ENCODE results near the gene OR13C8. TPM values are rescaled to one million over a fixed set of nuclear protein-coding genes. Genes with fewer than 3 reads are reported as not detected.
A peak's percentile ranks its signal among the peaks of the same experiment; 100 is the strongest.

The OR13C8 gene
- total and polyA plus RNA-seq, 2 experiments from 2014 or later = not detected

- H3K27me3 Mint-ChIP-seq (ENCODE audit: insufficient read depth, low read depth, poor library complexity) = no peaks in the 10 kb centered on the region
- H3K27ac Mint-ChIP-seq = peak overlapping the region; percentile 88; the same call in 1 of the 2 replicates
- ATAC-seq (peak; percentile 35; the same call in 1 of the 3 replicates), DNase-seq (ENCODE audit: low spot score) (peak; percentile 25)
- H3F3A ChIP-seq (replicated peaks; ENCODE audit: low read depth) = no peaks in the 10 kb centered on the region
- H3K27me3 ChIP-seq (ENCODE audit: insufficient read depth) = no peaks in the 10 kb centered on the region
- H3K4me3 ChIP-seq = no peak overlapping the region
- no peaks in the 10 kb centered on the region for H3K9me2 ChIP-seq (ENCODE audit: insufficient read depth)
- no peaks in the 10 kb centered on the region for H4K20me1 ChIP-seq (replicated peaks; ENCODE audit: insufficient read depth)
- H3K4me2 ChIP-seq = no peak overlapping the region
- H3K9me3 Mint-ChIP-seq = peaks cover 16% of the 10 kb centered on the region; the same call in 1 of the 3 replicates
- H3K36me3 Mint-ChIP-seq (ENCODE audit: low read depth) = no peaks in the 10 kb centered on the region
- TF ChIP-seq JUNB (IDR thresholded peaks at IDR 0.05; ENCODE audit: unreplicated experiment) = no peak
- TF ChIP-seq NANOG (IDR thresholded peaks at IDR 0.05; ENCODE audit: borderline replicate concordance) = no peak
- no peak for TF ChIP-seq ETS1 (IDR thresholded peaks at IDR 0.05)
- TF ChIP-seq ZNF331 (CRISPR knock-in tag; IDR thresholded peaks at IDR 0.05; ENCODE audit: low read depth) = no peak
- peak overlapping the region; percentile 70; the same call in 1 of the 2 replicates for H2AFZ ChIP-seq
- H3K36me3 ChIP-seq (ENCODE audit: insufficient read depth) = no peaks in the 10 kb centered on the region
- H3K4me1 Mint-ChIP-seq = 0 out of 3 replicates have a peak, but pooled peaks cover 3% of the 10 kb centered on the region
- no peaks in the 10 kb centered on the region for H3K79me2 ChIP-seq (replicated peaks; ENCODE audit: insufficient read depth)
- H3K4me1 ChIP-seq (ENCODE audit: insufficient read depth) = peaks cover 4% of the 10 kb centered on the region; the same call in 1 of the 2 replicates
- no peak overlapping the region for H3K27ac ChIP-seq (ENCODE audit: low read depth)
- no peak overlapping the region for H3K4me3 Mint-ChIP-seq
These were observed 11.9 kb upstream of the OR13C8 start for GRCh38 chr9:104556830-104557634.

- H3K4me1 Mint-ChIP-seq = no peaks in the 10 kb centered on the region
- ATAC-seq = no peak
- Histone ChIP-seq H2AFZ (no peak overlapping the region), H3K4me3 (no peak overlapping the region), H3K27ac (ENCODE audit: low read depth) (no peak overlapping the region), H3F3A (replicated peaks; ENCODE audit: low read depth) (no peaks in the 10 kb centered on the region), H3K27me3 (ENCODE audit: insufficient read depth) (no peaks in the 10 kb centered on the region), H3K4me1 (ENCODE audit: insufficient read depth) (no peaks in the 10 kb centered on the region), H3K36me3 (ENCODE audit: insufficient read depth) (no peaks in the 10 kb centered on the region), H3K79me2 (replicated peaks; ENCODE audit: insufficient read depth) (no peaks in the 10 kb centered on the region), H3K9me2 (ENCODE audit: insufficient read depth) (0 out of 2 replicates have a peak, but pooled peaks cover 2% of the 10 kb centered on the region), H3K4me2 (no peak overlapping the region), H4K20me1 (replicated peaks; ENCODE audit: insufficient read depth) (no peaks in the 10 kb centered on the region)
- no peak overlapping the region for H3K4me3 Mint-ChIP-seq
- H3K27me3 Mint-ChIP-seq (ENCODE audit: insufficient read depth, low read depth, poor library complexity) = no peaks in the 10 kb centered on the region
- peaks cover under 1% of the 10 kb centered on the region; the same call in 1 of the 3 replicates for H3K9me3 Mint-ChIP-seq
- H3K27ac Mint-ChIP-seq = no peak overlapping the region
- no peak for DNase-seq (ENCODE audit: low spot score)
- H3K36me3 Mint-ChIP-seq (ENCODE audit: low read depth) = no peaks in the 10 kb centered on the region
- TF ChIP-seq CREB1 (CRISPR knock-in tag; IDR thresholded peaks at IDR 0.05; ENCODE audit: low read depth) (no peak), POLR2AphosphoS5 (IDR thresholded peaks at IDR 0.05; ENCODE audit: low read depth) (no peak), ZNF331 (CRISPR knock-in tag; IDR thresholded peaks at IDR 0.05; ENCODE audit: low read depth) (no peak), EZH2 (IDR thresholded peaks at IDR 0.05; ENCODE audit: low read depth, unreplicated experiment) (no peak), ETS1 (IDR thresholded peaks at IDR 0.05) (no peak), JUNB (IDR thresholded peaks at IDR 0.05; ENCODE audit: unreplicated experiment) (no peak), ZNF462 (CRISPR knock-in tag; IDR thresholded peaks at IDR 0.05) (no peak), ZNF114 (CRISPR knock-in tag; IDR thresholded peaks at IDR 0.05) (no peak), CTCF (conservative IDR thresholded peaks at IDR 0.05; ENCODE audit: low read depth in 2 of 2) (no peak)
These were observed 4.6 kb upstream of the OR13C8 start for GRCh38 chr9:104564358-104564757.
